Stimulated activated memory B cell treated with anti-CD40 and anti-IgM and Interleukin-4, amounts not matched to agents 10 μg/mL and 1 μg/mL and 100 μg/mL, for 72 hours (primary cell): ENCODE data around the gene NUMA1.

Experiments used
- ATAC-seq: fragments of 150-1000 bp; cut with Tn5 transposase; 2 replicates; pipeline ENCODE4 v1.10.0; 2021
- H3K27ac Mint-ChIP-seq: one replicate; pipeline ENCODE4 v1.8.0; 2022; ENCODE audit warnings: mild to moderate bottlenecking, mixed read lengths
- H3K27me3 Mint-ChIP-seq: one replicate; pipeline ENCODE4 v1.8.0; 2022; ENCODE audit warnings: mixed read lengths
- H3K36me3 Mint-ChIP-seq: one replicate; pipeline ENCODE4 v1.8.0; 2022; ENCODE audit warnings: mixed read lengths
- H3K4me1 Mint-ChIP-seq: one replicate; pipeline ENCODE4 v1.8.0; 2022; ENCODE audit warnings: mixed read lengths
- H3K4me3 Mint-ChIP-seq: one replicate; pipeline ENCODE4 v1.8.0; 2022; ENCODE audit warnings: mild to moderate bottlenecking, moderate library complexity, mixed read lengths
- H3K9me3 Mint-ChIP-seq: one replicate; pipeline ENCODE4 v1.8.0; 2022; ENCODE audit warnings: mixed read lengths

Gene NUMA1, protein sequence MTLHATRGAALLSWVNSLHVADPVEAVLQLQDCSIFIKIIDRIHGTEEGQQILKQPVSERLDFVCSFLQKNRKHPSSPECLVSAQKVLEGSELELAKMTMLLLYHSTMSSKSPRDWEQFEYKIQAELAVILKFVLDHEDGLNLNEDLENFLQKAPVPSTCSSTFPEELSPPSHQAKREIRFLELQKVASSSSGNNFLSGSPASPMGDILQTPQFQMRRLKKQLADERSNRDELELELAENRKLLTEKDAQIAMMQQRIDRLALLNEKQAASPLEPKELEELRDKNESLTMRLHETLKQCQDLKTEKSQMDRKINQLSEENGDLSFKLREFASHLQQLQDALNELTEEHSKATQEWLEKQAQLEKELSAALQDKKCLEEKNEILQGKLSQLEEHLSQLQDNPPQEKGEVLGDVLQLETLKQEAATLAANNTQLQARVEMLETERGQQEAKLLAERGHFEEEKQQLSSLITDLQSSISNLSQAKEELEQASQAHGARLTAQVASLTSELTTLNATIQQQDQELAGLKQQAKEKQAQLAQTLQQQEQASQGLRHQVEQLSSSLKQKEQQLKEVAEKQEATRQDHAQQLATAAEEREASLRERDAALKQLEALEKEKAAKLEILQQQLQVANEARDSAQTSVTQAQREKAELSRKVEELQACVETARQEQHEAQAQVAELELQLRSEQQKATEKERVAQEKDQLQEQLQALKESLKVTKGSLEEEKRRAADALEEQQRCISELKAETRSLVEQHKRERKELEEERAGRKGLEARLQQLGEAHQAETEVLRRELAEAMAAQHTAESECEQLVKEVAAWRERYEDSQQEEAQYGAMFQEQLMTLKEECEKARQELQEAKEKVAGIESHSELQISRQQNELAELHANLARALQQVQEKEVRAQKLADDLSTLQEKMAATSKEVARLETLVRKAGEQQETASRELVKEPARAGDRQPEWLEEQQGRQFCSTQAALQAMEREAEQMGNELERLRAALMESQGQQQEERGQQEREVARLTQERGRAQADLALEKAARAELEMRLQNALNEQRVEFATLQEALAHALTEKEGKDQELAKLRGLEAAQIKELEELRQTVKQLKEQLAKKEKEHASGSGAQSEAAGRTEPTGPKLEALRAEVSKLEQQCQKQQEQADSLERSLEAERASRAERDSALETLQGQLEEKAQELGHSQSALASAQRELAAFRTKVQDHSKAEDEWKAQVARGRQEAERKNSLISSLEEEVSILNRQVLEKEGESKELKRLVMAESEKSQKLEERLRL (N-terminal part only)

GRCh38 chr11:72080326-72081183 lies at the start of gene NUMA1, which contains the start of gene LRRC51:
Gene NUMA1 (minus strand): TSS chr11:72080542. CDS start chr11:72035943, 44,599 bp downstream.
Gene LRRC51 (plus strand): TSS chr11:72080850. CDS start chr11:72089084, 8,234 bp downstream.
- Mint-ChIP-seq H3K27ac (peak within 1 kb of the TSS; percentile 94), H3K36me3 (peaks cover 11% of the 10 kb centered on the region), H3K9me3 (no peaks in the 10 kb centered on the region), H3K27me3 (no peaks in the 10 kb centered on the region), H3K4me1 (peaks cover 55% of the 10 kb centered on the region), H3K4me3 (peak within 1 kb of the TSS; percentile 99)
- ATAC-seq, result peak; percentile 98

DNA sequence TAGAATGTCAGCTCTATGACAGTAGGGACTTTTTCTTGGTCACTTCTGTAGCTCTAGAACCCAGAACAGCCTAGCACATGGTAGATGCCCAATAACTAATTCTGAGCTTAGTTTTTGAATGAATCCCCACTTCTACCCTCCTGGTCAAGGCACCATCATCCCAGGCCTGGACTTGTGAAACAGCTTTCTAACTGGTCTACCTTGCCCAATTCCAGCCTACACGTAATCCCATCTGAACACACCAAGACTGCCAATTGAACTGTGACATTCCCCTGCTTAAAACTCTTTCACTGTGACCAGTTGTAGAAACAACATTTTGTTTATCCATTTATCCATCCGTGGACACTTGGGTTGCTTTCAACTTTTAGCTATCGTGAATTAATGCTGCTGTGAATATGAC lies 49.0 kb upstream of the NUMA1 start:
- H3K4me3 Mint-ChIP-seq, result no peak overlapping the region
- H3K9me3 Mint-ChIP-seq, result peaks cover 10% of the 10 kb centered on the region
- H3K36me3 Mint-ChIP-seq, result peaks cover 14% of the 10 kb centered on the region
- H3K27ac Mint-ChIP-seq, result no peak overlapping the region
- H3K4me1 Mint-ChIP-seq, result no peaks in the 10 kb centered on the region
- H3K27me3 Mint-ChIP-seq, result peaks cover 26% of the 10 kb centered on the region
- ATAC-seq, result no peak

GRCh38 chr11:72127923-72128322 lies 47.6 kb upstream of the NUMA1 start:
- H3K36me3 Mint-ChIP-seq, result peaks cover 17% of the 10 kb centered on the region
- H3K4me3 Mint-ChIP-seq, result no peak overlapping the region
- no peaks in the 10 kb centered on the region for H3K4me1 Mint-ChIP-seq
- ATAC-seq, result no peak
- peaks cover 40% of the 10 kb centered on the region for H3K27me3 Mint-ChIP-seq
- H3K9me3 Mint-ChIP-seq, result peaks cover 10% of the 10 kb centered on the region
- no peak overlapping the region for H3K27ac Mint-ChIP-seq

GRCh38 chr11:72125956-72126355 lies 45.6 kb upstream of the NUMA1 start:
- H3K27me3 Mint-ChIP-seq, result peaks cover 43% of the 10 kb centered on the region
- ATAC-seq, result no peak

DNA sequence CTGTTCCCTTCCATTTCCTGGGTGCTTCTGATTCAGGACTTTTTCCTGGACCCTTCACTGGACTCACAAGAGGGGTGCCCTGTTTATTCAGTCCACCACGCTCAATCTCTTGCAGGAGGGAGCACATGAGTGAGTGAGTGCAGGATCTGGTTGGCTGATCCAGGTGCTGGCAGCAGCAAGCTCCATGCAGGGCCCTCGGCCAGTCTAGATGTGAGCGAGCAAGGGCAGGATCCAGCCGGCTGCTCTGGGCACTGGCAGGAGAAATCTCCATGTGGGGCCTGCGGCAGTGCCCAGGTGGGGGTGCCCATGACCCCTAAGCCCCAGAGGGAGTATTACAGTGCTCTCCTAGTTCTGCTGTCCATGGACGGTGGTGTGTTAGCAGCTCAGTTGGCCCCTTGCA lies 43.7 kb upstream of the NUMA1 start:
- Mint-ChIP-seq H3K9me3 (peaks cover 7% of the 10 kb centered on the region), H3K4me1 (no peaks in the 10 kb centered on the region), H3K36me3 (peaks cover 13% of the 10 kb centered on the region), H3K27ac (no peak overlapping the region), H3K4me3 (no peak overlapping the region), H3K27me3 (peaks cover 37% of the 10 kb centered on the region)
- no peak for ATAC-seq

More at GRCh38 chr11:72125956-72126355, 45.6 kb upstream of the NUMA1 start:
- Mint-ChIP-seq H3K9me3 (peaks cover 10% of the 10 kb centered on the region), H3K4me1 (no peaks in the 10 kb centered on the region), H3K27ac (no peak overlapping the region), H3K36me3 (peaks cover 17% of the 10 kb centered on the region), H3K4me3 (no peak overlapping the region)

GRCh38 chr11:72123117-72123653 lies 42.8 kb upstream of the NUMA1 start:
- no peak overlapping the region for H3K4me3 Mint-ChIP-seq
- no peak overlapping the region for H3K27ac Mint-ChIP-seq
- no peaks in the 10 kb centered on the region for H3K4me1 Mint-ChIP-seq
- H3K36me3 Mint-ChIP-seq, result peaks cover 5% of the 10 kb centered on the region
- no peak for ATAC-seq
- peaks cover 28% of the 10 kb centered on the region for H3K27me3 Mint-ChIP-seq
- no peaks in the 10 kb centered on the region for H3K9me3 Mint-ChIP-seq

GRCh38 chr11:72122607-72123006 lies 42.3 kb upstream of the NUMA1 start:
- Mint-ChIP-seq H3K9me3 (no peaks in the 10 kb centered on the region), H3K36me3 (peaks cover 5% of the 10 kb centered on the region), H3K4me3 (no peak overlapping the region), H3K27ac (no peak overlapping the region), H3K27me3 (peaks cover 28% of the 10 kb centered on the region), H3K4me1 (no peaks in the 10 kb centered on the region)
- ATAC-seq, result no peak

GRCh38 chr11:72120930-72121329 lies 40.6 kb upstream of the NUMA1 start:
- ATAC-seq, result no peak
- Mint-ChIP-seq H3K4me3 (no peak overlapping the region), H3K27me3 (peaks cover 36% of the 10 kb centered on the region), H3K27ac (no peak overlapping the region), H3K36me3 (peaks cover 5% of the 10 kb centered on the region), H3K9me3 (no peaks in the 10 kb centered on the region), H3K4me1 (no peaks in the 10 kb centered on the region)

DNA sequence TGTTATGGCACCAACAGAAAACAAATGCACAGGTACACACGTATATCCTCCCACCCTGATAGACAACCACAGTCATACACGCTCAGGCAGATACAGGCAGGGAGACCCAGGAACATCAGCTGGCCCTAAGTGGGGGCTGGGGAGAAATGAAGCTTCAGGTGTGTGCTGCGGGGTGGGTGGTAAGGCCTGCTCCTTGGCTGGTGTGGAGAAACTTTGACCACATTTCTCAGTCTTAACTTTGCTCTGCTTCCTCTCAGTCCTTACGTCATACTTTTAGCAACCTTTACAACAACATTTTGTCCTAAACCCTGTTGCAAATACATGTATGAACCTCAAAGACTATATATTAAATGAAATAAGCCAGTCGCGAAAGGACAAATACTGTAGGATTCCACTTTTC lies 38.9 kb upstream of the NUMA1 start:
- H3K4me3 Mint-ChIP-seq, result no peak overlapping the region
- H3K9me3 Mint-ChIP-seq, result no peaks in the 10 kb centered on the region
- no peaks in the 10 kb centered on the region for H3K4me1 Mint-ChIP-seq
- no peak for ATAC-seq
- H3K36me3 Mint-ChIP-seq, result peaks cover 2% of the 10 kb centered on the region
- no peak overlapping the region for H3K27ac Mint-ChIP-seq
- H3K27me3 Mint-ChIP-seq, result peaks cover 28% of the 10 kb centered on the region

DNA sequence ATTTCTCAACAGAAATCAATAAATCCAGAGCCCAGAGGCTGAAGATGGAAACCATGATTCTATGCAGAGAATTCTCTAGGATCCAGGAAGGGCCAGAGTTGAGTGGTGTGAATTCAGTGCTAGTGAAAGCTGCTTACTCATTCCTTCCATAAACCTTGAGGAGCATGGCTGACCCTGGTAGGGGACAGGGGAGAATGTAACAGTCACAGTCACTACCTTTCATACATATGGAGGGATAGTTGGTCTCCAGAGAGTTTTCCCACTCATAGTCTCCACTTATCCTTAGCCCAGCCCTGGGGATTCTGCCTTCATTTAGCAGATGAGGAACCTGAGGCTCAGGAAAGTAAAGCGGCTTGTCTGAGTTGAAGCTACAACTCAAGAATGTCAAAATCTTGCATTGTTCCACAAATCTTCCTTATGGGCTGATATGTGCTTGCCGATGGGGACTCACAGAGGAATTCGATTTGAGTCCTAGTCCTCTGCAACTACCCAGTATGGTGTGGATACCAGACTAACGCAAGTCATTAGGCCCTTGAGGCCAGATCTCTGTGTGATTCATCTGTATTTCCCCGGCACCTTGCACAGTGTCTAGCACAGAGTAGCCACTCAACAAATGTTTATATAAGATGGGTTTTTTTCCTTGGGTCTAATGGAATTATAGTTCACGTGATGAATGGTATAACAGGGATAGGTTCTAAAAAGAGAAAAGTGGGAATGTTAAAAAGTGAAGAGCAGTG lies 35.8 kb upstream of the NUMA1 start:
- no peak overlapping the region for H3K27ac Mint-ChIP-seq
- H3K36me3 Mint-ChIP-seq, result no peaks in the 10 kb centered on the region
- H3K4me1 Mint-ChIP-seq, result peaks cover 12% of the 10 kb centered on the region
- H3K27me3 Mint-ChIP-seq, result peaks cover 15% of the 10 kb centered on the region
- H3K4me3 Mint-ChIP-seq, result no peak overlapping the region
- H3K9me3 Mint-ChIP-seq, result no peaks in the 10 kb centered on the region
- no peak for ATAC-seq

DNA sequence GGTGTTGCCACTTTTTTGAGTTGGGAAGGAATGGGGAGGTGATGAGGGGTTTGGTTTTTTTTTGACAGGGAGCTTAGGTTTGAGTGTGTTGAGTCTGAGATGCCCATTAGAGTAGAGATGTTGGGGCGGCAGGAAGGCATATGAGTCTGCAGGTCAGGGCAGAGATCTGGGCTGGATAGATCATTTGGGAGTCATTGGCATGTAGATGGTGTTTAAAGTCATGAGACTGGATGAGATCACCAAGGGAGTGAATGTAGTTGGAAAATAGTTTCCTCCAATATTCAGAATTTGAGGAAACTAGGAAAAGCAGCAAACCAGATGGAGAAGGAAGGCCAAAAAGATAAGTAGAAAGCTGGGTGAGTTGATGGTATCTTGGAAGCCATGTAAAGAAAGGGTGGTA lies 34.2 kb upstream of the NUMA1 start:
- H3K36me3 Mint-ChIP-seq, result peaks cover 6% of the 10 kb centered on the region
- no peak overlapping the region for H3K27ac Mint-ChIP-seq

DNA sequence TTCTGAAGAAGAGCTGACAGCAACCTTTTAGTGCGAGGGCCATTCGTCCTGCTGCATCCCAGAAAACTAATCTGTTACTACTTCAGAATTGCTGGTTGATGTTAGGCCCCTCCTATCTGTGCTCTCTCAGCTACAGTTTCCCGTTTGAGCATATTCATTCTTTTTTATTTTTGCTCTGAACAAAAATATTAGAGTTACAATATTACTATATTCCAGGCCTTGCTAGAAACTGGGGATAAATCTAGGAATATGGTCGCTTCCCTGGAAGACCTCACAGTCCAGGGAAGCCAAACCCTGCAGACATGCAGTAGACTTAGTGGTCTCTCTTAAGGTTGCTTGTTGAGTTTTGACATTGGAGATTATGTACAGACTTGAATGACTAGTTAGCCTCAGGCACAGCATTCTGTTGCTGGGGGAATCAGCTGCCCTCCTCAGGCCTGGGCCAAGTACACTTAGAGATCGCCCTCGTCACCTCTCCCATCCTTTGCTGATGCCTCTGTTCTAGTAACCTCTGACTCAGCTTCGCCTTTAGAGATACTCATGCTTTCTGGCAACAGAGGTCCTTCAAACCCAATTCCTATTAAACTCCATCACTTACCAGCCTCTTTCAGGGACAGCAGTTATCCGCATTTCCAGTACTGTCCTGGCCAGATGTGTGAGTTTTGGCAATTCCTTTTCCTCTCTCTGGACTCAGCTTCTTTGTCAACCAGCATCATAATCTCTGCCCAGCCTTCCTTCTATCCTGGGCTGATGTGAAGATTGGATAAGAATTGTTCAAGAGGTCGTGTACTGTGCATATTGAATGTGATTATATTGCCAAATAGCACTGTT lies 32.9 kb upstream of the NUMA1 start:
- ATAC-seq, result no peak
- Mint-ChIP-seq H3K4me3 (peak overlapping the region; percentile 86), H3K9me3 (no peaks in the 10 kb centered on the region), H3K27me3 (peaks cover 8% of the 10 kb centered on the region), H3K36me3 (peaks cover 6% of the 10 kb centered on the region), H3K27ac (peak overlapping the region; percentile 97), H3K4me1 (peaks cover 16% of the 10 kb centered on the region)

More for the DNA sequence above, 34.2 kb upstream of the NUMA1 start:
- Mint-ChIP-seq H3K9me3 (no peaks in the 10 kb centered on the region), H3K4me3 (no peak overlapping the region), H3K4me1 (peaks cover 16% of the 10 kb centered on the region), H3K27me3 (peaks cover 8% of the 10 kb centered on the region)
- no peak for ATAC-seq
